ENCODE results near the gene MOV10. TPM values are rescaled to one million over a fixed set of nuclear protein-coding genes. Genes with fewer than 3 reads are reported as not detected.

MOV10 gene
- total and polyA plus RNA-seq, 8 donors: 25.9 to 137 (median 66.8) TPM

GRCh38 chr1:112710159-112710558 lies 35.7 kb downstream of the MOV10 start:
- Histone ChIP-seq H3K36me3 (no peaks in the 10 kb centered on the region), H3K4me1 (peaks cover 27 to 39% (median 36%) of the 10 kb centered on the region in 4 donors), H3K27ac (no peak overlapping the region), H3K9me3 (no peaks in the 10 kb centered on the region), H3K27me3 (no peaks in the 10 kb centered on the region), H3K4me3 (no peak overlapping the region)
- DNase-seq: no peak
- no peak for TF ChIP-seq POLR2A (IDR thresholded peaks at IDR 0.05)
- WGBS, 5 donors: 84 to 92% (median 88%) methylated on average over 6 to 7 of the region's 7 CpGs
- intact Hi-C loops (cut with DNase I; ENCODE audit: low total_unique reads): loop anchor here (10.0 kb wide), 1 partner anchor 335 kb away; no protein-coding TSS in a partner anchor

- 89 to 93% (median 92%) methylated on average over 3 of the region's 3 CpGs for WGBS, 5 donors
- intact Hi-C loops (cut with DNase I; ENCODE audit: low total_unique reads): loop anchor here (10.0 kb wide), 1 partner anchor 334 kb away; no protein-coding TSS in a partner anchor
Measured at GRCh38 chr1:112710586-112710985, 36.1 kb downstream of the MOV10 start.

GRCh38 chr1:112711041-112711440 lies 36.6 kb downstream of the MOV10 start:
- no peaks in the 10 kb centered on the region for H3K9me3 ChIP-seq
- H3K27ac ChIP-seq: no peak overlapping the region
- intact Hi-C loops (cut with DNase I; ENCODE audit: low total_unique reads): loop anchor here (10.0 kb wide), 1 partner anchor 334 kb away; no protein-coding TSS in a partner anchor
- WGBS, 5 donors: 71 to 79% (median 77%) methylated on average over 7 of the region's 7 CpGs
- no peak for DNase-seq
- TF ChIP-seq POLR2A (IDR thresholded peaks at IDR 0.05) (no peak), POLR2AphosphoS5 (IDR thresholded peaks at IDR 0.05) (no peak), EP300 (IDR thresholded peaks at IDR 0.05) (no peak), CTCF (IDR thresholded peaks at IDR 0.05) (no peak)
- peaks cover 24 to 37% (median 34%) of the 10 kb centered on the region in 4 donors for H3K4me1 ChIP-seq
- no peaks in the 10 kb centered on the region for H3K36me3 ChIP-seq
- H3K27me3 ChIP-seq: no peaks in the 10 kb centered on the region
- H3K4me3 ChIP-seq: no peak overlapping the region

More at GRCh38 chr1:112710586-112710985, 36.1 kb downstream of the MOV10 start:
- H3K4me1 ChIP-seq: peaks cover 24 to 37% (median 34%) of the 10 kb centered on the region in 4 donors
- DNase-seq: no peak
- H3K36me3 ChIP-seq: no peaks in the 10 kb centered on the region
- no peaks in the 10 kb centered on the region for H3K27me3 ChIP-seq
- H3K9me3 ChIP-seq: no peaks in the 10 kb centered on the region
- no peak overlapping the region for H3K27ac ChIP-seq
- TF ChIP-seq EP300 (IDR thresholded peaks at IDR 0.05): no peak
- TF ChIP-seq CTCF (IDR thresholded peaks at IDR 0.05): no peak
- TF ChIP-seq POLR2A (IDR thresholded peaks at IDR 0.05): no peak
- TF ChIP-seq POLR2AphosphoS5 (IDR thresholded peaks at IDR 0.05): no peak
- no peak overlapping the region for H3K4me3 ChIP-seq

GRCh38 chr1:112711670-112712069 lies 37.2 kb downstream of the MOV10 start:
- intact Hi-C loops (cut with DNase I; ENCODE audit: low total_unique reads): loop anchor here (10.0 kb wide), 1 partner anchor 333 kb away; no protein-coding TSS in a partner anchor
- no peaks in the 10 kb centered on the region for H3K9me3 ChIP-seq
- no peak for DNase-seq
- H3K27me3 ChIP-seq: no peaks in the 10 kb centered on the region
- H3K4me3 ChIP-seq: no peak overlapping the region
- TF ChIP-seq CTCF (IDR thresholded peaks at IDR 0.05): no peak
- no peak for TF ChIP-seq EP300 (IDR thresholded peaks at IDR 0.05)
- no peak for TF ChIP-seq POLR2A (IDR thresholded peaks at IDR 0.05)
- no peak for TF ChIP-seq POLR2AphosphoS5 (IDR thresholded peaks at IDR 0.05)
- H3K4me1 ChIP-seq: peaks cover 24 to 41% (median 36%) of the 10 kb centered on the region in 4 donors
- no peak overlapping the region for H3K27ac ChIP-seq
- WGBS, 5 donors: 77 to 84% (median 82%) methylated on average over 11 of the region's 11 CpGs
- no peaks in the 10 kb centered on the region for H3K36me3 ChIP-seq

GRCh38 chr1:112712191-112712590 lies 37.7 kb downstream of the MOV10 start:
- Histone ChIP-seq H3K4me1 (peaks cover 24 to 41% (median 36%) of the 10 kb centered on the region in 4 donors), H3K4me3 (no peak overlapping the region), H3K36me3 (no peaks in the 10 kb centered on the region), H3K9me3 (no peaks in the 10 kb centered on the region), H3K27me3 (no peaks in the 10 kb centered on the region), H3K27ac (no peak overlapping the region)
- 86 to 92% (median 90%) methylated on average over 7 of the region's 7 CpGs for WGBS, 5 donors
- TF ChIP-seq POLR2A (IDR thresholded peaks at IDR 0.05) (no peak), POLR2AphosphoS5 (IDR thresholded peaks at IDR 0.05) (no peak), CTCF (IDR thresholded peaks at IDR 0.05) (no peak), EP300 (IDR thresholded peaks at IDR 0.05) (no peak)
- intact Hi-C loops (cut with DNase I; ENCODE audit: low total_unique reads): loop anchor here (10.0 kb wide), 1 partner anchor 333 kb away; no protein-coding TSS in a partner anchor
- no peak for DNase-seq

Data from stomach (tissue), 9 donors.